B cell (primary cell): ENCODE results near the gene SURF2. TPM values are rescaled to one million over a fixed set of nuclear protein-coding genes. Genes with fewer than 3 reads are reported as not detected.

Experiments
- ATAC-seq: fragments of 200-7000 bp; cut with Tn5 transposase; one replicate; pipeline ENCODE4 v1.10.0; 2021; ENCODE audit warnings: low read depth, mild to moderate bottlenecking, moderate number of reproducible peaks, moderate library complexity
- CTCF ChIA-PET: fragments of 350-600 bp; sonication (Branson Sonifier 250); formaldehyde crosslinking; loops from one replicate; lab custom pipeline; 2021; ENCODE audit warnings: antibody characterized with exemption, inconsistent platforms; lab: Charles Lee
- POLR2A ChIA-PET: fragments of 350-600 bp; sonication (Branson Sonifier 250); formaldehyde crosslinking; loops from one replicate; lab custom pipeline; 2021; ENCODE audit warnings: antibody characterized with exemption; lab: Charles Lee
- DNase-seq: peaks from one replicate; pipeline ENCODE4 v3.0.0; 2013
- H2AFZ ChIP-seq: 2 replicates; pipeline ENCODE4 v1.6.1; 2012; ENCODE audit warnings: mild to moderate bottlenecking, low read depth, low read length; ENCODE audit not compliant: insufficient read depth, poor library complexity, severe bottlenecking
- H3K27ac ChIP-seq, 2 donors: 1 replicate in 1 of 2; 2 replicates in 1 of 2; pipeline ENCODE4 v1.5.1; 2012 to 2013; ENCODE audit warnings: low read length in 2 of 2, mild to moderate bottlenecking in 2 of 2, moderate library complexity in 1 of 2
- H3K27me3 ChIP-seq, 4 experiments: fragments of 200-600 bp in 1 of 4; sonication (generic) in 1 of 4; replicated peaks in 1 of 4; 1 replicate in 2 of 4; 2 replicates in 2 of 4; pipeline versions ENCODE4 v1.6.1 to v1.7.0; 2013 to 2016; ENCODE audit warnings: low read length in 3 of 4, mild to moderate bottlenecking in 2 of 4, mixed read lengths in 1 of 4, moderate library complexity in 1 of 4; ENCODE audit not compliant: insufficient read depth in 4 of 4, control insufficient read depth in 3 of 4; ENCODE audit errors: control extremely low read depth in 1 of 4
- H3K36me3 ChIP-seq, 2 experiments: replicated peaks in 1 of 2; 1 replicate in 1 of 2; 2 replicates in 1 of 2; pipeline versions ENCODE4 v1.6.1 to v1.7.1; 2013; ENCODE audit warnings: low read length in 1 of 2; ENCODE audit not compliant: insufficient read depth in 2 of 2, control insufficient read depth in 1 of 2; ENCODE audit errors: control extremely low read depth in 1 of 2, extremely low read depth in 1 of 2
- H3K4me1 ChIP-seq, 2 donors: fragments of 200-600 bp in 1 of 2; sonication (generic) in 1 of 2; 1 replicate in 1 of 2; 2 replicates in 1 of 2; pipeline versions ENCODE4 v1.5.1 to v1.6.1; 2013 to 2017; ENCODE audit warnings: low read length in 2 of 2; ENCODE audit not compliant: control insufficient read depth in 2 of 2, insufficient read depth in 2 of 2
- H3K4me2 ChIP-seq: replicated peaks from 2 replicates; pipeline ENCODE3; 2012; ENCODE audit warnings: mild to moderate bottlenecking, low read depth, low read length; ENCODE audit not compliant: poor library complexity, severe bottlenecking
- H3K4me3 ChIP-seq, 5 experiments: fragments of 200-600 bp in 1 of 5; sonication (generic) in 1 of 5; 1 replicate in 3 of 5; 2 replicates in 2 of 5; pipeline versions ENCODE4 v1.5.1 to v1.7.0; 2011 to 2016; ENCODE audit warnings: low read length in 4 of 5, mild to moderate bottlenecking in 4 of 5, low read depth in 2 of 5, control low read depth in 1 of 5, moderate library complexity in 1 of 5; ENCODE audit not compliant: insufficient read depth in 1 of 5; ENCODE audit errors: control extremely low read depth in 1 of 5, extremely low read depth in 1 of 5
- H3K79me2 ChIP-seq: fragments of 200-600 bp; sonication (generic); one replicate; pipeline ENCODE4 v1.6.0; 2016; ENCODE audit warnings: low read length; ENCODE audit not compliant: control insufficient read depth, insufficient read depth
- H3K9ac ChIP-seq: fragments of 200-600 bp; sonication (generic); 2 replicates; pipeline ENCODE4 v1.6.1; 2017; ENCODE audit warnings: mild to moderate bottlenecking, low read length, moderate library complexity
- H3K9me3 ChIP-seq, 3 donors: one replicate each; pipeline versions ENCODE4 v1.6.1 to v1.7.1; 2013; ENCODE audit warnings: low read length in 2 of 3; ENCODE audit not compliant: control insufficient read depth in 2 of 3, insufficient read depth in 1 of 3; ENCODE audit errors: control extremely low read depth in 1 of 3
- H4K20me1 ChIP-seq: 2 replicates; pipeline ENCODE4 v1.6.0; 2012; ENCODE audit warnings: mild to moderate bottlenecking, low read length; ENCODE audit not compliant: insufficient read depth, control insufficient read depth, poor library complexity, severe bottlenecking
- H3K27ac Mint-ChIP-seq: one replicate; pipeline ENCODE4 v1.8.0; 2021; ENCODE audit warnings: mixed read lengths
- H3K27me3 Mint-ChIP-seq: one replicate; pipeline ENCODE4 v1.8.0; 2021; ENCODE audit warnings: mixed read lengths
- H3K4me1 Mint-ChIP-seq: one replicate; pipeline ENCODE4 v1.8.0; 2021; ENCODE audit warnings: mixed read lengths
- H3K4me3 Mint-ChIP-seq: one replicate; pipeline ENCODE4 v1.8.0; 2021; ENCODE audit warnings: mixed read lengths
- H3K9me3 Mint-ChIP-seq: one replicate; pipeline ENCODE4 v1.8.0; 2022; ENCODE audit warnings: mixed read lengths; ENCODE audit not compliant: insufficient read depth
- CTCF ChIP-seq: fragments of 200-600 bp; IDR thresholded peaks from one replicate; pipeline ENCODE4 v1.8.0; 2022; ENCODE audit warnings: antibody characterized with exemption, mild to moderate bottlenecking
- EZH2 ChIP-seq: IDR thresholded peaks from 2 replicates; pipeline ENCODE4 v1.6.1; 2012; ENCODE audit warnings: borderline replicate concordance, low read depth, mild to moderate bottlenecking, moderate library complexity, low read length; ENCODE audit not compliant: insufficient read depth, poor library complexity, severe bottlenecking
- WGBS: methylation state at CpG from one replicate; pipeline ENCODE4 v1.1.5; 2013; ENCODE audit warnings: missing lambda C conversion rate; ENCODE audit not compliant: insufficient coverage; 5-methylcytosine and 5-hydroxymethylcytosine counted together
- intact Hi-C: fragments of 100-400 bp; cut with micrococcal nuclease; formaldehyde crosslinking; loops from one replicate; pipeline ENCODE4 v1.10.0; 2022
- polyA plus RNA-seq: library from polyadenylated mRNA; depleted of rRNA; stranded (reverse); fragments of >200 nt; gene quantifications from 2 replicates; pipeline ENCODE4 v1.2.3, GENCODE V29; 2012
- total RNA-seq, 2 donors: library from RNA; stranded (reverse); fragments of 120-200 nt in 1 of 2; gene quantifications; 1 replicate in 1 of 2; 2 replicates in 1 of 2; pipeline versions ENCODE4 v1.2.3 to v1.2.4, GENCODE V29; 2013 to 2022

The SURF2 gene
- total and polyA plus RNA-seq, 2 donors (not counting 1 experiment from before 2014, with no cell fraction given): 17.1 to 17.3 TPM

GRCh38 chr9:133352635-133353340 is 3.6 kb upstream of the SURF2 start:
- Histone ChIP-seq H3K9me3 (peaks cover 0 to 8% (median 0%) of the 10 kb centered on the region in 3 donors), H3K4me3 (no peak overlapping the region), H3K27me3 (no peaks in the 10 kb centered on the region), H3K79me2 (peaks cover 52% of the 10 kb centered on the region), H3K4me1 (peaks cover 25 to 38% of the 10 kb centered on the region in 2 donors), H3K9ac (no peak overlapping the region), H2AFZ (no peak overlapping the region), H3K4me2 (no peak overlapping the region), H3K27ac (no peak overlapping the region), H3K36me3 (peaks cover 0 to 47% of the 10 kb centered on the region in 2 experiments), H4K20me1 (peaks cover 45% of the 10 kb centered on the region)
- H3K9me3 Mint-ChIP-seq: no peaks in the 10 kb centered on the region
- no peak for ATAC-seq
- peaks cover 43% of the 10 kb centered on the region for H3K4me1 Mint-ChIP-seq
- H3K27me3 Mint-ChIP-seq: no peaks in the 10 kb centered on the region
- no peak overlapping the region for H3K27ac Mint-ChIP-seq
- ChIA-PET POLR2A (no interaction called here), CTCF (interaction anchor here (1.1 to 1.8 kb wide), 2 partner anchors 13 to 18 kb away, joined by 3 to 5 read pairs; no protein-coding TSS in a partner anchor)
- H3K4me3 Mint-ChIP-seq: no peak overlapping the region
- intact Hi-C loops: loop anchor here (10.0 kb wide), 1 partner anchor 168 kb away; no protein-coding TSS in a partner anchor
- WGBS: 83% methylated on average over 6 of the region's 8 CpGs
- no peak for DNase-seq
- TF ChIP-seq CTCF (no peak), EZH2 (no peak)

GRCh38 chr9:133353548-133353947 is 2.8 kb upstream of the SURF2 start:
- TF ChIP-seq CTCF: no peak
- no peak for TF ChIP-seq EZH2
- Histone ChIP-seq H3K4me2 (no peak overlapping the region), H3K27me3 (no peaks in the 10 kb centered on the region), H3K4me3 (no peak overlapping the region), H3K27ac (no peak overlapping the region), H3K4me1 (peaks cover 25 to 41% of the 10 kb centered on the region in 2 donors), H4K20me1 (peaks cover 50% of the 10 kb centered on the region), H3K36me3 (peaks cover 0 to 52% of the 10 kb centered on the region in 2 experiments), H3K9ac (no peak overlapping the region), H3K9me3 (peaks cover 0 to 8% (median 0%) of the 10 kb centered on the region in 3 donors), H3K79me2 (peaks cover 55% of the 10 kb centered on the region), H2AFZ (no peak overlapping the region)
- Mint-ChIP-seq H3K4me3 (no peak overlapping the region), H3K27ac (no peak overlapping the region), H3K4me1 (peaks cover 44% of the 10 kb centered on the region), H3K9me3 (no peaks in the 10 kb centered on the region), H3K27me3 (no peaks in the 10 kb centered on the region)
- ChIA-PET POLR2A (no interaction called here), CTCF (interaction anchor here (1.8 kb wide), 1 partner anchor 14 kb away, joined by 5 read pairs; no protein-coding TSS in a partner anchor)
- DNase-seq (no peak), ATAC-seq (no peak)
- intact Hi-C loops: loop anchor here (10.0 kb wide), 1 partner anchor 169 kb away; no protein-coding TSS in a partner anchor
- 100% methylated on average over 5 of the region's 5 CpGs for WGBS
